ENCODE data around the gene TBC1D32.
"Not testable (repeated sequence)": the region's sequence is repeated elsewhere in the genome, so short reads cannot be mapped to it uniquely, and the experiment has no call there.

Gene TBC1D32

GRCh38 chr6:121048593-121048992, 285.7 kb downstream of the TBC1D32 start:
- not testable (repeated sequence) for H3K27me3 ChIP-seq (ENCODE audit: control insufficient read depth in 3 of 3, insufficient read depth in 3 of 3, low read depth in 1 of 3, low read length in 3 of 3); H4K8ac ChIP-seq (ENCODE audit: low read depth, low read length); H4K91ac ChIP-seq (ENCODE audit: low read depth, low read length, poor library complexity); H2BK12ac ChIP-seq (ENCODE audit: low read length); H3K4me1 ChIP-seq (ENCODE audit: control insufficient read depth in 2 of 2, insufficient read depth in 1 of 2, low read depth in 1 of 2, low read length in 2 of 2); DNase-seq (ENCODE audit: low spot score); H3K14ac ChIP-seq (ENCODE audit: low read length); H3K18ac ChIP-seq (ENCODE audit: low read length); H2BK15ac ChIP-seq (ENCODE audit: low read length); H3K27ac ChIP-seq (replicated peaks; ENCODE audit: low read length); H3K4me3 ChIP-seq (ENCODE audit: low read length in 2 of 2); H2BK120ac ChIP-seq (ENCODE audit: low read depth, low read length); H2AK5ac ChIP-seq (ENCODE audit: low read depth, low read length); H3K4ac ChIP-seq (ENCODE audit: low read length); H3K36me3 ChIP-seq (replicated peaks in 1 of 2; ENCODE audit: control insufficient read depth in 2 of 2, insufficient read depth in 2 of 2, low read length in 2 of 2); H3K23ac ChIP-seq (ENCODE audit: low read depth, low read length, poor library complexity); H3K4me2 ChIP-seq (ENCODE audit: insufficient read depth, low read length, poor library complexity, severe bottlenecking); H3K9ac ChIP-seq (ENCODE audit: low read depth, low read length, poor library complexity); H3K79me1 ChIP-seq (ENCODE audit: low read depth, low read length); H2AFZ ChIP-seq (ENCODE audit: low read length); H2BK5ac ChIP-seq (ENCODE audit: low read length); H3K9me3 ChIP-seq (replicated peaks in 1 of 2; ENCODE audit: control insufficient read depth in 2 of 2, insufficient read depth in 1 of 2, low read depth in 1 of 2, low read length in 2 of 2)
- WGBS, 2 donors (ENCODE audit: extremely low coverage in 2 of 2, insufficient read length in 2 of 2, insufficient replicate concordance in 1 of 2): no CpG with 5 or more reads among the region's 4 CpGs

- H4K8ac ChIP-seq (ENCODE audit: low read depth, low read length); H2BK120ac ChIP-seq (ENCODE audit: low read depth, low read length); H3K36me3 ChIP-seq (replicated peaks in 1 of 2; ENCODE audit: control insufficient read depth in 2 of 2, insufficient read depth in 2 of 2, low read length in 2 of 2); H3K9ac ChIP-seq (ENCODE audit: low read depth, low read length, poor library complexity); H3K4me1 ChIP-seq (ENCODE audit: control insufficient read depth in 2 of 2, insufficient read depth in 1 of 2, low read depth in 1 of 2, low read length in 2 of 2); H3K4me2 ChIP-seq (ENCODE audit: insufficient read depth, low read length, poor library complexity, severe bottlenecking); H3K14ac ChIP-seq (ENCODE audit: low read length); H3K4ac ChIP-seq (ENCODE audit: low read length); H3K18ac ChIP-seq (ENCODE audit: low read length); H3K27me3 ChIP-seq (ENCODE audit: control insufficient read depth in 3 of 3, insufficient read depth in 3 of 3, low read depth in 1 of 3, low read length in 3 of 3); H2BK12ac ChIP-seq (ENCODE audit: low read length); H4K91ac ChIP-seq (ENCODE audit: low read depth, low read length, poor library complexity); H3K79me1 ChIP-seq (ENCODE audit: low read depth, low read length); H2BK15ac ChIP-seq (ENCODE audit: low read length); H3K4me3 ChIP-seq (ENCODE audit: low read length in 2 of 2); H3K23ac ChIP-seq (ENCODE audit: low read depth, low read length, poor library complexity); H3K27ac ChIP-seq (replicated peaks; ENCODE audit: low read length); H2BK5ac ChIP-seq (ENCODE audit: low read length); DNase-seq (ENCODE audit: low spot score); H2AFZ ChIP-seq (ENCODE audit: low read length); H3K9me3 ChIP-seq (replicated peaks in 1 of 2; ENCODE audit: control insufficient read depth in 2 of 2, insufficient read depth in 1 of 2, low read depth in 1 of 2, low read length in 2 of 2); H2AK5ac ChIP-seq (ENCODE audit: low read depth, low read length): not testable (repeated sequence)
- no CpG with 5 or more reads among the region's 2 CpGs for WGBS, 2 donors (ENCODE audit: extremely low coverage in 2 of 2, insufficient read length in 2 of 2, insufficient replicate concordance in 1 of 2)
Measured at GRCh38 chr6:121044905-121045304, 289.4 kb downstream of the TBC1D32 start.

GRCh38 chr6:121043706-121044105, 290.6 kb downstream of the TBC1D32 start:
- DNase-seq (ENCODE audit: low spot score); H3K4me2 ChIP-seq (ENCODE audit: insufficient read depth, low read length, poor library complexity, severe bottlenecking); H3K4ac ChIP-seq (ENCODE audit: low read length); H3K9me3 ChIP-seq (replicated peaks in 1 of 2; ENCODE audit: control insufficient read depth in 2 of 2, insufficient read depth in 1 of 2, low read depth in 1 of 2, low read length in 2 of 2); H3K23ac ChIP-seq (ENCODE audit: low read depth, low read length, poor library complexity); H3K4me3 ChIP-seq (ENCODE audit: low read length in 2 of 2); H2BK5ac ChIP-seq (ENCODE audit: low read length); H2BK120ac ChIP-seq (ENCODE audit: low read depth, low read length); H2AFZ ChIP-seq (ENCODE audit: low read length); H3K14ac ChIP-seq (ENCODE audit: low read length); H2BK15ac ChIP-seq (ENCODE audit: low read length); H4K8ac ChIP-seq (ENCODE audit: low read depth, low read length); H3K9ac ChIP-seq (ENCODE audit: low read depth, low read length, poor library complexity); H2AK5ac ChIP-seq (ENCODE audit: low read depth, low read length); H2BK12ac ChIP-seq (ENCODE audit: low read length); H4K91ac ChIP-seq (ENCODE audit: low read depth, low read length, poor library complexity); H3K36me3 ChIP-seq (replicated peaks in 1 of 2; ENCODE audit: control insufficient read depth in 2 of 2, insufficient read depth in 2 of 2, low read length in 2 of 2); H3K27me3 ChIP-seq (ENCODE audit: control insufficient read depth in 3 of 3, insufficient read depth in 3 of 3, low read depth in 1 of 3, low read length in 3 of 3); H3K4me1 ChIP-seq (ENCODE audit: control insufficient read depth in 2 of 2, insufficient read depth in 1 of 2, low read depth in 1 of 2, low read length in 2 of 2); H3K18ac ChIP-seq (ENCODE audit: low read length); H3K79me1 ChIP-seq (ENCODE audit: low read depth, low read length); H3K27ac ChIP-seq (replicated peaks; ENCODE audit: low read length): not testable (repeated sequence)
- WGBS, 2 donors (ENCODE audit: extremely low coverage in 2 of 2, insufficient read length in 2 of 2, insufficient replicate concordance in 1 of 2): no CpG with 5 or more reads among the region's 8 CpGs

GRCh38 chr6:121043211-121043610, 291.1 kb downstream of the TBC1D32 start:
- not testable (repeated sequence) for H2BK12ac ChIP-seq (ENCODE audit: low read length); H3K18ac ChIP-seq (ENCODE audit: low read length); H2BK5ac ChIP-seq (ENCODE audit: low read length); H4K8ac ChIP-seq (ENCODE audit: low read depth, low read length); H3K4ac ChIP-seq (ENCODE audit: low read length); H3K27me3 ChIP-seq (ENCODE audit: control insufficient read depth in 3 of 3, insufficient read depth in 3 of 3, low read depth in 1 of 3, low read length in 3 of 3); H3K9ac ChIP-seq (ENCODE audit: low read depth, low read length, poor library complexity); H2BK120ac ChIP-seq (ENCODE audit: low read depth, low read length); H3K9me3 ChIP-seq (replicated peaks in 1 of 2; ENCODE audit: control insufficient read depth in 2 of 2, insufficient read depth in 1 of 2, low read depth in 1 of 2, low read length in 2 of 2); H3K36me3 ChIP-seq (replicated peaks in 1 of 2; ENCODE audit: control insufficient read depth in 2 of 2, insufficient read depth in 2 of 2, low read length in 2 of 2); DNase-seq (ENCODE audit: low spot score); H3K4me3 ChIP-seq (ENCODE audit: low read length in 2 of 2); H2BK15ac ChIP-seq (ENCODE audit: low read length); H4K91ac ChIP-seq (ENCODE audit: low read depth, low read length, poor library complexity); H3K4me2 ChIP-seq (ENCODE audit: insufficient read depth, low read length, poor library complexity, severe bottlenecking); H2AK5ac ChIP-seq (ENCODE audit: low read depth, low read length); H3K14ac ChIP-seq (ENCODE audit: low read length); H2AFZ ChIP-seq (ENCODE audit: low read length); H3K79me1 ChIP-seq (ENCODE audit: low read depth, low read length); H3K23ac ChIP-seq (ENCODE audit: low read depth, low read length, poor library complexity); H3K4me1 ChIP-seq (ENCODE audit: control insufficient read depth in 2 of 2, insufficient read depth in 1 of 2, low read depth in 1 of 2, low read length in 2 of 2); H3K27ac ChIP-seq (replicated peaks; ENCODE audit: low read length)
- WGBS, 2 donors (ENCODE audit: extremely low coverage in 2 of 2, insufficient read length in 2 of 2, insufficient replicate concordance in 1 of 2): no CpG with 5 or more reads among the region's 6 CpGs

Data from neuronal stem cell (in vitro differentiated cells).